Esophagus squamous epithelium (tissue), 4 donors: ENCODE measurements around the gene DDX24.

Experiments used
- CTCF ChIP-seq, 6 experiments: fragments of 450-650 bp in 4 of 6; fragments of 200-600 bp in 2 of 6; sonication (generic) in 2 of 6; IDR thresholded peaks; one replicate each; pipeline ENCODE4 v1.5.1; 2016 to 2019; ENCODE audit warnings: antibody characterized with exemption in 6 of 6, mild to moderate bottlenecking in 4 of 6, moderate library complexity in 4 of 6
- POLR2A ChIP-seq, 4 donors: fragments of 450-650 bp; IDR thresholded peaks; one replicate each; pipeline ENCODE4 v1.6.1; 2017; ENCODE audit warnings: antibody characterized with exemption in 4 of 4, mild to moderate bottlenecking in 4 of 4, moderate library complexity in 3 of 4

GRCh38 chr14:94001016-94001415 lies 80.0 kb downstream of the DDX24 start:
- TF ChIP-seq CTCF (IDR thresholded peaks at IDR 0.05) (no peak), POLR2A (IDR thresholded peaks at IDR 0.05) (no peak)
